ENCODE measurements around the gene IRS4. TPM values are rescaled to one million over a fixed set of nuclear protein-coding genes. Genes with fewer than 3 reads are reported as not detected.

IRS4 gene
- total RNA-seq (not detected), polyA plus RNA-seq (ENCODE audit: insufficient read depth, low read depth, low replicate concordance) (not detected)
- long read RNA-seq, donor 1, partial matches to known transcripts, result 0 of 2 reads
- long read RNA-seq, donor 1, other reads (novel, unspliced or antisense), result 0 of 2 reads
- long read RNA-seq, donor 2, result 0 reads
- long read RNA-seq, donor 3, partial matches to known transcripts, result 0 of 1 reads
- long read RNA-seq, donor 3, other reads (novel, unspliced or antisense), result 0 of 1 reads
- long read RNA-seq, donor 4, result 0 reads
- long read RNA-seq, donor 5, result 0 reads
- long read RNA-seq, donor 6, partial matches to known transcripts, result 0 of 1 reads
- long read RNA-seq, donor 6, other reads (novel, unspliced or antisense), result 0 of 1 reads
- long read RNA-seq, donor 7, result 0 reads
- long read RNA-seq, donor 8, partial matches to known transcripts, result 0 of 1 reads
- long read RNA-seq, donor 8, other reads (novel, unspliced or antisense), result 0 of 1 reads
- long read RNA-seq, donor 9, partial matches to known transcripts, result 0 of 2 reads
- long read RNA-seq, donor 9, other reads (novel, unspliced or antisense), result 0 of 2 reads
- long read RNA-seq, donor 10, result 0 reads

DNA sequence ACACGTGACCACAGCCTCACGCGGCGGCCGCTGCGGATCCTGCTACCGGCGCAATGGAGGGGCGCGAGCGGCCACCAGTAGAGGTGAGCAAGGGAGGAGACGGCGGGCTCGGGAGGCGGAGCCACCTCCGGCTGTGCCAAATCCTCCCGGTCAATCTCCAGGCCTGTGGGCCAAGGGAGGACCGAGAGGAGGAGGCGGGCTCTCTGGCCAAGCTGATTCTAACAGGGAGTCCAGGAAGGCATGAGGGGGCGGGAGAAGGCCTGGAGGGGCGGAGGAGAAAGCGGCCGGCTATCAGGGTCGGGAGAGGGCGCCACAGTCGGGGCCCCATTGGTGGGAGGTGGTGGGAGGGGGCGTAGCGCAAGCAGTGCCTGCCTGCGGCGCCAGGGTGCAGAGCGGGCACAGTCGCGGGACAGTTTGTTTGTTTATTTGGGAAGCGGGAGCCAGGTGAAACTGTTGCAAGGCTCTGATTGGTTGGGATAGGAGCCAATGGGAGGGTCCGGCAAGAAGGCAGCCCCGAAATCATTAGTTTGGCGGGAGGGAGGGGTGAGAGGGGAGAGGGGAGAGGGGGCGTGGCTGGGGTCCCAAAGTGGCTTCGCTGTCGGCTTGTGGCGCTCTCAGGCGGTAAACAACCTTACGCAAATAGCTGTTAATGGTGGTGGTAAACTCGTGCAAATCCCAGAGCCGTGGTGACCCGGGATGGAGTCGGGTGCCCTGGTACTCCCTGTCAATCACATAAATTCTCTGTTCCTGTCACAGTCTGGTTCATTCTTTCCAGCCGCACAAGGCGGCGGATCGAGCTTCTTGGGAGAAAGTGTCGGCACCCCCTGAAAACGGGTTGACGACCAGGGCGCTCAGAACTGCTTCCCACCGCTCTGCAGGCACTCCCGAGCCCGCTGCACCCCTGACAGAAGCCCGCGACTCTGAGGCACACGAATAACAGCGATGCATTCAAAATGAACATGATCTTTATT is at the start of gene IRS4:
IRS4 (minus strand) TSS at position 55 of the 971 bp plus-strand sequence.
- TF ChIP-seq, protein P1, sequence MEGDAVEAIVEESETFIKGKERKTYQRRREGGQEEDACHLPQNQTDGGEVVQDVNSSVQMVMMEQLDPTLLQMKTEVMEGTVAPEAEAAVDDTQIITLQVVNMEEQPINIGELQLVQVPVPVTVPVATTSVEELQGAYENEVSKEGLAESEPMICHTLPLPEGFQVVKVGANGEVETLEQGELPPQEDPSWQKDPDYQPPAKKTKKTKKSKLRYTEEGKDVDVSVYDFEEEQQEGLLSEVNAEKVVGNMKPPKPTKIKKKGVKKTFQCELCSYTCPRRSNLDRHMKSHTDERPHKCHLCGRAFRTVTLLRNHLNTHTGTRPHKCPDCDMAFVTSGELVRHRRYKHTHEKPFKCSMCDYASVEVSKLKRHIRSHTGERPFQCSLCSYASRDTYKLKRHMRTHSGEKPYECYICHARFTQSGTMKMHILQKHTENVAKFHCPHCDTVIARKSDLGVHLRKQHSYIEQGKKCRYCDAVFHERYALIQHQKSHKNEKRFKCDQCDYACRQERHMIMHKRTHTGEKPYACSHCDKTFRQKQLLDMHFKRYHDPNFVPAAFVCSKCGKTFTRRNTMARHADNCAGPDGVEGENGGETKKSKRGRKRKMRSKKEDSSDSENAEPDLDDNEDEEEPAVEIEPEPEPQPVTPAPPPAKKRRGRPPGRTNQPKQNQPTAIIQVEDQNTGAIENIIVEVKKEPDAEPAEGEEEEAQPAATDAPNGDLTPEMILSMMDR (IDR thresholded peaks at IDR 0.05; ENCODE audit: borderline replicate concordance, extremely low read depth, insufficient read depth), result no peak
- H3K4me3 ChIP-seq (ENCODE audit: low read length in 3 of 3), result peak within 1 kb of the TSS in 2 of 3 donors; percentile 32 to 60
- H3K4me1 ChIP-seq (ENCODE audit: control insufficient read depth in 2 of 3, insufficient read depth in 2 of 3, low read depth in 1 of 3, low read length in 3 of 3), result no peaks in the 10 kb centered on the region
- FAIRE-seq (no peak), DNase-seq (peak; percentile 73 to 82 (median 75))
- H3K9me3 ChIP-seq (ENCODE audit: control insufficient read depth in 2 of 3, insufficient read depth in 1 of 3, low read length in 3 of 3), result no peaks in the 10 kb centered on the region
- intact Hi-C loops (cut with DNase I), result no loop called here
- H3K9ac ChIP-seq (ENCODE audit: low read length in 3 of 3), result peak within 1 kb of the TSS in 1 of 3 donors; percentile 6
- H3K27me3 ChIP-seq (ENCODE audit: control insufficient read depth, insufficient read depth, low read length), result peaks cover 35% of the 10 kb centered on the region
- H3K36me3 ChIP-seq (ENCODE audit: control insufficient read depth in 2 of 3, insufficient read depth in 3 of 3, low read length in 3 of 3), result no peaks in the 10 kb centered on the region
- no peak within 1 kb of the TSS for H3K27ac ChIP-seq (ENCODE audit: low read depth in 2 of 2, low read length in 2 of 2)

DNA sequence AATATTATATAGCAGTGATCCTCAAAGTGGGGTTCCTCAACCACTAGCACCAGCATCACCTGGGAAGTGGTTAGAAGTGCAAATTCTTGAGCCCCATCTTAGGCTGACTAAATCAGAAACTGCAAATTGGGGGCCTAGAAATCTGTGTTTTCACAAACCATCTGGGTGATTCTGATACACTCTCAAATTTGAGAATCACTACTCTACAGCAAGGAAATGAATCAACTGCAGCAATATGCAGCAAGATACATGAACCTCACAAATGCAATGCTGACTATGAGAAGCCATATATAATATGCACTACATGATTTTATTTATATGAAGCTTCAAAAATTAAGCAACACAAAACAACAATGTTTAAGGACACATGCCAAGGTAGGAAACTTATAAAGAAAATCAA is 36.2 kb upstream of the IRS4 start:
- no peaks in the 10 kb centered on the region for H3K36me3 ChIP-seq (ENCODE audit: control insufficient read depth in 2 of 3, insufficient read depth in 3 of 3, low read length in 3 of 3)
- H3K9ac ChIP-seq (ENCODE audit: low read length in 3 of 3), result no peak overlapping the region
- intact Hi-C loops (cut with DNase I), result no loop called here
- FAIRE-seq (no peak), DNase-seq (no peak)
- TF ChIP-seq, protein P1 (IDR thresholded peaks at IDR 0.05; ENCODE audit: borderline replicate concordance, extremely low read depth, insufficient read depth), result no peak
- no peaks in the 10 kb centered on the region for H3K4me1 ChIP-seq (ENCODE audit: control insufficient read depth in 2 of 3, insufficient read depth in 2 of 3, low read depth in 1 of 3, low read length in 3 of 3)
- H3K4me3 ChIP-seq (ENCODE audit: low read length in 3 of 3), result no peak overlapping the region
- no peak overlapping the region for H3K27ac ChIP-seq (ENCODE audit: low read depth in 2 of 2, low read length in 2 of 2)
- H3K9me3 ChIP-seq (ENCODE audit: control insufficient read depth in 2 of 3, insufficient read depth in 1 of 3, low read length in 3 of 3), result no peaks in the 10 kb centered on the region
- H3K27me3 ChIP-seq (ENCODE audit: control insufficient read depth, insufficient read depth, low read length), result no peaks in the 10 kb centered on the region

DNA sequence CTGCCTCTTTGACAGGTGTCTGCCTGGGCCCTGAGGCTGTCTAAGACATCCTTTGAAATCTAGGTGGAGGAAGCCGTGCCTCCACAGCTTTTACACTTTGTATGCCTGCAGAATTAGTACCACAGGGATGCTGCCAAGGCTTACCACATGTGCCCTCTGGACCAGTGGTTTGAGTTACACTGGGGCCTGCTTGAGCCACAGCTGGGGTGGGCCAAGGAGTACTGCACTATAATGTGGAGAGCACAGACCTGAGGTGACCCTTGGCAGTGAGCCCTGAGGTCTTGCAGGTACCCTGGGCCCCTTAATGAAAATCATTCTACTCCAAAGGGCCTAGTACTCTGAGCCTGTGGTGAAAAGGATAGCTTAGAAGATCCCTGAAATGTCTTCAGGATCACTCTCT is 27.2 kb upstream of the IRS4 start:
- no peak overlapping the region for H3K9ac ChIP-seq (ENCODE audit: low read length in 3 of 3)
- no peaks in the 10 kb centered on the region for H3K27me3 ChIP-seq (ENCODE audit: control insufficient read depth, insufficient read depth, low read length)
- intact Hi-C loops (cut with DNase I), result no loop called here
- H3K9me3 ChIP-seq (ENCODE audit: control insufficient read depth in 2 of 3, insufficient read depth in 1 of 3, low read length in 3 of 3), result no peaks in the 10 kb centered on the region
- DNase-seq (no peak), FAIRE-seq (no peak)
- no peak overlapping the region for H3K4me3 ChIP-seq (ENCODE audit: low read length in 3 of 3)
- TF ChIP-seq, protein P1 (IDR thresholded peaks at IDR 0.05; ENCODE audit: borderline replicate concordance, extremely low read depth, insufficient read depth), result no peak
- no peaks in the 10 kb centered on the region for H3K36me3 ChIP-seq (ENCODE audit: control insufficient read depth in 2 of 3, insufficient read depth in 3 of 3, low read length in 3 of 3)
- H3K4me1 ChIP-seq (ENCODE audit: control insufficient read depth in 2 of 3, insufficient read depth in 2 of 3, low read depth in 1 of 3, low read length in 3 of 3), result no peaks in the 10 kb centered on the region
- H3K27ac ChIP-seq (ENCODE audit: low read depth in 2 of 2, low read length in 2 of 2), result no peak overlapping the region

Measured in kidney (tissue), 22 donors.